HG02588 (cell line): ENCODE data around the gene BICRAL.
"Not testable (repeated sequence)": the region's sequence is repeated elsewhere in the genome, so short reads cannot be mapped to it uniquely, and the experiment has no call there.

Experiments
- ATAC-seq: cut with Tn5 transposase; IDR thresholded peaks from one replicate; pipeline ENCODE4 v1.9.1; 2021; ENCODE audit warnings: mild to moderate bottlenecking, moderate library complexity; ENCODE audit not compliant: unreplicated experiment

BICRAL gene

DNA sequence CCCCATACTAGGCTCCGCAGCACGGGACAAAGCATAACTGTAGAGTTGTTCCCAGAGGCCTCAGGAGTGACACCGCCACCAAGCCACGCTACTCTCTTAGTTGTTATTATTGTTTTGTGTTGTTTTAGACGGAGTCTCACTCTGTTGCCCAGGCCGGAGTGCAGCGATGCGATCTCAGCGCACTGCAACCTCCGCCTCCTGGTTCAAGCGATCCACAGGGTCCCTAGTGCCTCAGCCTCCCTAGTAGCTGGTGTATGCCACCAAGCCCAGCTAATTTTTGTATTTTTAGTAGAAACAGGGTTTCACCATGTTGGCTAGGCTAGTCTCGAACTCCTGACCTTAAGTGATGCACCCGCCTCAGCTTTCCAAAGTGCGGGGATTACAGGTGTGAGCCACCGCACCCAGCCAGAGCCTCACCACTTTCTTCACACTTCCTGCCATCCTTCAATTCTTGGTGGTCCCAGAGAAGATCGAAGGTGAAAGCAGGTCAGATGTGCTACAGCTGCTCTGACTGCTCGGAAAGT is 109.4 kb downstream of the BICRAL start:
- ATAC-seq: no peak

DNA sequence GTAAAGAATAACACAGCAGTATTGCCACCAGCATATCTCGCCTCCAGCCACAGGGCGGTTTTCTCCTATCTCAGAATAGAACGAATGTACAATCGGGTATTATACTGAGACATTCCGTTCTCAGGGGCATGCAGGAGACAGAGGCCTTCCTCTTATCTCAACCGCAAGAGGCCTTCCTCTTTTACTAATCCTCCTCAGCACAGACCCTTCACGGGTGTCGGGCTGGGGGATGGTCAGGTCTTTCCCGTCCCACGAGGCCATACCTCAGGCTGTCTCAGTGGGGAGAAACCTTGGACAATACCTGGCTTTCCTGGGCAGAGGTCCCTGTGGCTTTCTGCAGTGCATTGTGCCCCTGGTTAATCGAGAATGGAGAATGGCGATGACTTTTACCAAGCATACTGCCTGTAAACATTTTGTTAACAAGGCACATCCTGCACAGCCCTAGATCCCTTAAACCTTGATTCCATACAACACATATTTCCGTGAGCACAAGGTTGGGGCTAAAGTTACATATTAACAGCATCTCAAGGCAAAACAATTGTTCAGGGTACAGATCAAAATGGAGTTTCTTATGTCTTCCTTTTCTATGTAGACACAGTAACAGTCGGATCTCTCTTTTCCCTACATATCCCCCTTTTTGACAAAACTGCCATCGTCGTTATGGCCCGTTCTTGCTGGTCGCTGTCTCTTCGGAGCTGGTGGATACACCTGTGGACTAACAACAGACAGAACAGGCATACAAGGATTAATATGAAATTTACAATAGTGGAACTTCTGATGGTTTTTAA is 112.4 kb downstream of the BICRAL start:
- not testable (repeated sequence) for ATAC-seq

DNA sequence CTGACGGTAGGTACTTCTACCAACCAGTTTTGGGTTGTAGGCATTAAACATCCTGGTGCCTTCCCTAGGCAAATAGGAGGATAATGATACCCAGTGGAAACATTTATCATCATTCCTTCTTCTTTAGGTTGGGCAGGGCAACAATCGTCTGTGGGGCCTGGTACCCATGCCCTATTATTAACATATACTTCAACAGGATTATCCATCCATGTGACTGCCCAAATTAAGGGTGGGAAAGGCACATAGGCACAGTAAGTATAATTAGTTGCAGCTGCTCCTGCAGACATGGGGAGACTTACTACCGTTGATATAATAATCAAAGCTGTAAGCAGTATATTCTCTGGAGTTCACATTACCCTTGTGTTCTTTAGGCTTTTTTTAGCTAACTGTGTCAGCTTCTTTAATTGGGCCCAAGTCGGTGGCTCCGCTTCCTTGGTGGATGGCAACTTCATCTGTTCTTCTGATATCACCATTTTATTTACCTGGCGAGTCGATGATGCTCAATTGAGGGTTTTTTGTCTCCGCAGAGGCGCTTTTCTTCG is 114.4 kb downstream of the BICRAL start:
- no peak for ATAC-seq

DNA sequence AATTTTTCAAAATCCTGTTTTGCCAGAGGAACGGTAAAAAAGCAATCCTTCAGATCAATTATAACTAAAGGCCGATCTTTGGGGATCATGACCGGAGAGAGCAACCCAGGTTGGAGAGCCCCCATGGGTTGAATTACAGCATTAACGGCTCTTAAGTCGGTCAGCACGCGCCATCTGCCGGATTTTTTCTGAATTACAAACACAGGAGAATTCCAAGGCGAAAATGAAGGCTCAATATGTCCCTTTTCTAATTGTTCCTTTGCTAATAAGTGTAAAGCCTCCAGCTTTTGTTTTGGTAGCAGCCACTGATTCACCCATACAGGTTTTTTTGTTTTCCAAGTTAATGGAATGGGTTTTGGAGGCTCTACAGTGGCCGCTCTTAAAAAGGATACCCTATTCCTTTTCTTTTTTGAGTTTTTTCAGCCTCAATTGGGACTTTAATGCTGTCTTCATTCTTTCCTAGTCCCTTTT is 117.1 kb downstream of the BICRAL start:
- no peak for ATAC-seq

DNA sequence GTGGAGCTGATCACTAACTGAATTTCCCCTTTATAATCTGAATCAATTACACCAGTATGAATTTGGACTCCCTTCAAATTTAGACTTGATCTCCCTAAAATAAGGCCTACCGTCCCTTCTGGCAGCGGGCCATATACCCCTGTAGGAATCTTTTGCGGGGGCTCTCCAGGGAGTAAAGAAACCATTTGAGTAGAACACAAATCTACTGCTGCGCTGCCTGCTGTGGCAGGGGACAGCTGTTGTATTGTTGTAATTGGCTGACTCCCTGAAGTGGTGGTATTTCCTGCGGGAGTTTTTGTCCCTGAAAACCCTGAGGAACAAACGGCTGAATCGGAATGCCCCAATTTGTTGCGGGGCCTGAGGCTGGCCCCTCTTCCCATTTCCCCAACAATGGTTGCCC is 118.0 kb downstream of the BICRAL start:
- ATAC-seq: no peak

DNA sequence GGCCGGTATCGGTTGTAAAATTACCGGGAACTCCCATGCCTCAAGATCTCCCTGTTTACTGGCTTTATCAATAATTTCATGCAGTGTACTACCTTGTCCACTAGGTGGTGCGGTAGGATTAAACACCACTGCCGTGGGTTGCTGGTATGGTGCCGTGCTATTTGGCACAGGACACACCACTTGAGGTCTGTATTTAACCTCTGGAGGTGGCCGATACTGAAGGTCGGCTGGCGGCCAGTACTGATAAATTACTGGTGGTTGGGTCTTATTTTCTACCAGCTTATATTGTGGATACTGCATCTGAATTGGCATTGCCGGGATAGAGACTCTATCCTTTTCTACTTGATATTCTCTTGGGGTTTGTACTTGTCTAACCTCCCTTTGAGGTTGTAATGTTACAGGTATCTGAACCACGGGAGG is 119.7 kb downstream of the BICRAL start:
- peak; percentile 50 for ATAC-seq

DNA sequence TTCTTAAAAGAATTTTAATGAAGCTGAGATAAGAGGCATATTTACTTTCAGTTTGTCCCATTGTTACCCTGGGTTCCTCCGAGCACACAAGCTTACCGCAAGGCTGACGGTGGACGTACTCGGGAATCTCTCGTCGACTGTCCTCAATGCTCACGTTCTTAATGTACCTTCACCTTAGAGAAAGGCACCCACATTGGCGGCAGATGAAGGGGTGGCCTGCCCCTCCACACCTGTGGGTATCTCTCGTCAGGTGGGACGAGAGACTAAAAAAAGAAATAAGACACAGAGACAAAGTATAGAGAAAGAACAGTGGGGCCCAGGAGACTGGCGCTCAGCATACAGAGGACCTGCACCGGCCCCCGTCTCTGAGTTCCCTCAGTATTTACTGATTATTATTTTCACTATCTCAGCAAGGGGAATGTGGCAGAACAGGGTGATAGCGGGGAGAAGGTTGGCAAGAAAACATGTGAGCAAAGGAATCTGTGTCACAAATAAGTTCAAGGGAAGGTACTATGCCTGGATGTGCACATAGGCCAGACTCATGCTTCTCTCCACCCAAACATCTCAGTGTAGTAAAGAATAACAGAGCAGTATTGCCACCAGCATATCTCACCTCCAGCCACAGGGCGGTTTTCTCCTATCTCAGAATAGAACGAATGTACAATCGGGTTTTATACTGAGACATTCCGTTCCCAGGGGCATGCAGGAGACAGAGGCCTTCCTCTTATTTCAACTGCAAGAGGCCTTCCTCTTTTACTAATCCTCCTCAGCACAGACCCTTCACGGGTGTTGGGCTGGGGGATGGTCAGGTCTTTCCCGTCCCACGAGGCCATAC is 120.8 kb downstream of the BICRAL start:
- ATAC-seq: not testable (repeated sequence)

DNA sequence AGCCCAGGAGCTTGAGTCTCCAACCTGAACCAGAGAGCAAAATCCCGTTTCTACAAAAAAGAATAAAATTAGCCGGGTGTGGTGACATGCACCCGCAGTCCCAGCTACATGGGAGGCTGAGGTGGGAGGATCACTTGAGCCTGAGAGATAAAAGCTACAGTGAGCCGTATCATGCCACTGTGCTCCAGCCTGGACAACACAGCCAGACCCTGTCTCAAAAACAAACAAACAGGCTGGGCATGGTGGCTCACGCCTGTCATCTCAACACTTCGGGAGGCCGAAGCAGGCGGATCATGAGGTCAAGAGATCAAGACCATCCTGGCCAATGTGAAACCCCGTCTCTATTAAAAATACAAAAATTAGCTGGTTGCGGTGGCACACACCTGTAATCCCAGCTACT is 122.6 kb downstream of the BICRAL start:
- no peak for ATAC-seq

DNA sequence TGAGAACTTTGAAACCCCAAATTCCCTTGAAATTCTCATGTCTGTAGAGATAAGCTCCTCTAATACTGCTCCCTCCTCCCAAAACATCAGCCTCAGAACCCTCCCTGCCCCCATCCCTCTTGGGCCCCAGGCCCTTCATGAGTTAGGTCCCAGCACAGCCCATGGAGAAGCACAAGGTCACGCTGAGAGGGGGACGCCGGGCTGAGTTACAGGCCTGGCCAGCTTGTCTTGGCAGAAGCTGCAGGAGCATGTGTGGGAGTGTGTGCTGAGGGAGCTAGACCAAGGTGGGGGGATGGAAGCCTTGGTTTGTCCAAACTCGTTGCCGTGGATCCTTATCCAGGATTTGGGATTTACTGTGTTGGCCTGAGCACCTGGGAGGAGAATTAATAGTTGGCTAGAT is 125.5 kb downstream of the BICRAL start:
- no peak for ATAC-seq

DNA sequence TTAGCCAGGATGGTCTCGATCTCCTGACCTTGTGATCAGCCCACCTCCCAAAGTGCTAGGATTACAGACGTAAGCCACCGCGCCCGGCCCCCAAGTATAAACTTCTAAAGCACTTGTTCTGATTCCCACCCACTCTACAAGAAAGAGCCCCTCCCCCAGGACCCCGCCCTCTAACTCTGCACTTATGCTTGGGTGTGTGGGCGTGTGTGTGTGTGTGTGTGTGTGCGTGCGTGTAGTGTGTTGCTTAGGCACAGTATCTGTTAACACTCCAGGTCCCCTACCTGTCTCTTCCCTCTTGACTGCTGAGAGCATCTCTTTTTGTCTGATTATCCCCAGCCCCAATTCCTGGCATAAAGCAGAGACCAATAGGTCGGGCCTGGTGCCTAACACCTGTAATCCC is 128.0 kb downstream of the BICRAL start:
- no peak for ATAC-seq

DNA sequence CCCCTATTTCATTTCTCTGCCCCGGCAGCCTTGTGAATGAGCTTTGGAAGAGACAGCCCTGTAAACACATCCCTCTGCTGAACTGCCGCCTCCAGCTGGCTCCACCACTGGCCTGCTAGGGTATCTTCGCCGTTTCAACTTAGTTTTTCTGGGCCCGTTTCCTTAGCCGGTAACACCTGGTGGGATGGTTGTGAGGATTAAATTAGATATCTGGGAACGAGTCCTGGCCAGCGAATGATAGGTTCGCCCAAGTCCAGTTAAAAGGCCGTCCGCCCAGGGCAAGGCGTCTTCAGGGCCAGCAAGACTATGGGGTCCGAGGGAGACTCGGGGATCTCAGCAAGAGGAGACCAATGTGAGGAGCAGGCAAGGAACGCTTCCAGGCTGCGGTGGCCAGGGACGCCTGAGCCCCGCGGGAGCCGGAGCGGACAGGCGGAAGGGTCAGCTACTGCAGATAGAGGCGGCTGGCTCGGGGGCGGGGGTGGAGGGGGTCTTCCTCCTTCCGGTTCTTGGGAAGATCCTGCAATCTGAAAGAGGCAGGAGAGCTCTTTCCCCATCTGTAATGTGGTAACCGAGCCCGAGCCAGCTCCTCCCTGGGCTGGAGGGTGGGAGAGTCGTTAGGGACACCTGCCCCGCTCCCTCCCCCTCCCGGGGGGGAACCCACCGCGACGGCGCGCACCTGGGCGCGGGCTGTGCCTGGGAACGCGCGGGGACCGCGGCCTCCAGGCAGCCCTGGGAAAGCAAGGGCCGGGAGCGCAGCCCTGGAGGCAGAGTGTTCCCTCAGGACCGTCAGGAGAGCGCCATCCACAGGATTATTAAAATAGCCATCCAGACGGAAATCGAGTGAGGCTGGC is 129.5 kb downstream of the BICRAL start:
- ATAC-seq: no peak

DNA sequence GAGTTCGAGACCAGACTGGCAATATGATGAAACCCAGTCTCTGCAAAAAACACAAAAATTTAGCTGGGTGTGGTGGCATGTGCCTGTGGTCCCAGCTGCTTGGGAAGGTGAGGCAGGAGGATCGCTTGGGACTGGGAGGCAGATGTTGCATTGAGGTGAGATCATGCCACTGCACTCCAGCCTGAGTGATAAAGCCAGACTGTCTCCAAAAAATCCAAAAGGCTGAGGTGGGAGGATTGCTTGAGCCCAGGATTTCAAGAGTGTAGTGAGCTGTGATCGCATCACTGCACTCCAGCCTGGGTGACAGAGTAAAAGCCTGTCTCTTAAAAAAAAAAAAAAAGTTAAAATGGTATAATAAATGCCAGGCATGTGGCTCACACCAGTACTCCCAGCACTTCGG is 132.7 kb downstream of the BICRAL start:
- no peak for ATAC-seq

DNA sequence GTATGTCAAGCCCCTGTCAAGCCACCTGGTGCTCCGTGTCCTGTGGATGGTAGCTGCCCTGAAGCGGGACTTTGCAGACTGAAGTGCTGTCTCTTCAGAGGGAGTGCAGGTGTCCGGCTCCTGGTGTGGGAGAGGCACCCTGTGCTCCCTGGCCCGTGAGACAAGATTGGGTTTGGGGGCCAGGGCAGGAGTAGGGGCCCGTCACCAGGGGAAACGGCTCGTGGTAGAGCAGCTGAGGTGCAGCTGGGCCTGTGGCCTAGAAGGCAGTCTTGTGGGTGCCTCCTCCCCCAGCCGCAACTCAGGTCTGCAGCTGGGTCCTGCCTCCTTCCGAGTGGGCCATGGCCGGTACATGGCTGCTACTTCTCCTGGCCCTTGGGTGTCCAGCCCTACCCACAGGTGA is 133.9 kb downstream of the BICRAL start, which contains the start of gene PTCRA:
Gene PTCRA (plus strand): TSS at position 322 of the 400 bp plus-strand sequence. CDS start 17 bp downstream, at position 339.
- no peak for ATAC-seq

DNA sequence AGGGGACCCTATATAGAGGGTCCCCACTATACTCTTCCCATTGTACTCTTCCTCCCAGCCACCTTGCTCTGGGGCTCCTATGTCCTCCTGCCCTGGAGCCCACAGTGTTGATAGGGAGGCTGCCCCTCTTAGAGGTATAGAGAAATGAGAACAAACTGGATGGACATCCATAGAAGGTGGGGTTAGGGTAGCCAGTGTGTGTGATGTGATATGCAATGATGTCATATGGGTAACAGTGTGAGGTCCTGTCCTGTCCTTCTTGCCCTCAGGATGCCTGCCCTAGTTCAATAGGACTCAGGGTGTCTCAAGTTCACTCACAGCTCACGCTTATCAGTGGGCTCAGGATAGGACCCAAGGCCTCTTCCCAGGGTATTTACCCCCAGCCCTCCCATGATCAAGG is 134.4 kb downstream of the BICRAL start:
- no peak for ATAC-seq
